ENCODE results near the gene SRD5A2. TPM values are rescaled to one million over a fixed set of nuclear protein-coding genes. Genes with fewer than 3 reads are reported as not detected.

The SRD5A2 gene
- total and polyA plus RNA-seq, 2 of the 4 experiments (the other 2 are of a cell fraction) = not detected

DNA sequence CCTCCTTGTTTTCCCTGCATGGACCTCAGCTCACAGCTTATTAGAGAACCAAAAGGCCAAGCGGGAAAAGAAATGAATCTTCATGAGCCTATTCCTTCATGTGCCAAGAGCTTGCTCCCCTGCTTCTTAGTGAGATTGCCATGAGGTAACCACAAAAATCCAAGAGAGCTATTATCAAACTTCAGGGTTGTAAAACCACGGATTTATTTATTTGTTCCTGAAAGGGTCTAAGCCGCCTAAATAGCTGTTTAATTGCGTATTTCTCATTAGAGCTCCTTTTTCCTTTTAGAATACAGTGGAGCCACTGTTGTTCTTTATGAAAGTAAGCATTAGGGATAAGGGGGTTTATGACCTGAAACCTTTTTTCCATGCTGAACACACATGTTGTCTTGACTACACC is 58.0 kb downstream of the SRD5A2 start:
- DNase-seq = no peak
- dilution Hi-C loops (cut with HindIII; ENCODE audit: low sequenced_read_pairs, unreplicated experiment) = no loop called here
- in situ Hi-C loops (cut with MboI; ENCODE audit: low sequenced_read_pairs) = loop anchor here (5.0 kb wide), 1 partner anchor 805 kb away; no protein-coding TSS in a partner anchor
- H4K20me1 ChIP-seq (ENCODE audit: insufficient read depth, low read length) = no peaks in the 10 kb centered on the region
- H3K4me2 ChIP-seq (ENCODE audit: low read depth, low read length) = no peak overlapping the region
- ChIA-PET POLR2A (ENCODE audit: unreplicated experiment) (interaction anchor here (0.6 kb wide), 1 partner anchor 533 kb away, joined by 3 read pairs; no protein-coding TSS in a partner anchor), CTCF (interaction anchor here (0.7 to 2.2 kb wide), 2 partner anchors 10 to 12 kb away, joined by 3 to 8 read pairs; no protein-coding TSS in a partner anchor)
- H2AK5ac ChIP-seq (ENCODE audit: low read depth, low read length) = no peak overlapping the region
- no peak overlapping the region for H3K4ac ChIP-seq (ENCODE audit: low read depth, low read length)
- H2BK20ac ChIP-seq (ENCODE audit: low read depth, low read length) = no peak overlapping the region
- peaks cover 8% of the 10 kb centered on the region for H3K27me3 ChIP-seq (ENCODE audit: control insufficient read depth, insufficient read depth, low read length)
- no peak overlapping the region for H4K8ac ChIP-seq (ENCODE audit: low read depth in 2 of 2, low read length in 2 of 2)
- H3K79me1 ChIP-seq (ENCODE audit: low read depth in 1 of 2, low read length in 2 of 2) = no peaks in the 10 kb centered on the region
- no peak overlapping the region for H2BK120ac ChIP-seq (ENCODE audit: low read depth, low read length)
- H3K27ac ChIP-seq (ENCODE audit: insufficient read depth, low read length) = no peak overlapping the region
- no peaks in the 10 kb centered on the region for H3K4me1 ChIP-seq (ENCODE audit: control insufficient read depth, insufficient read depth, low read length)
- H3K9ac ChIP-seq (ENCODE audit: low read depth, low read length) = no peak overlapping the region
- ATAC-seq (ENCODE audit: low read depth) = no peak
- H3K14ac ChIP-seq (replicated peaks; ENCODE audit: low read depth, low read length) = no peak overlapping the region
- no peak overlapping the region for H2AK9ac ChIP-seq (replicated peaks; ENCODE audit: low read depth, low read length, poor library complexity)
- H2BK5ac ChIP-seq (ENCODE audit: low read depth, low read length, poor library complexity, severe bottlenecking) = no peak overlapping the region
- H2BK15ac ChIP-seq (ENCODE audit: low read depth, low read length) = no peak overlapping the region
- H4K91ac ChIP-seq (ENCODE audit: insufficient read depth, low read depth, low read length) = no peak overlapping the region
- no peaks in the 10 kb centered on the region for H3K9me3 ChIP-seq (ENCODE audit: control insufficient read depth, insufficient read depth, low read length)
- H2AFZ ChIP-seq (replicated peaks; ENCODE audit: low read length, poor library complexity) = no peak overlapping the region
- no peak overlapping the region for H4K5ac ChIP-seq (ENCODE audit: low read depth, low read length)
- no peak overlapping the region for H3K4me3 ChIP-seq (ENCODE audit: insufficient read depth, low read depth, low read length)
- H3K56ac ChIP-seq (ENCODE audit: extremely low read depth, insufficient read depth, low read length) = no peak overlapping the region
- no peak overlapping the region for H3K18ac ChIP-seq (ENCODE audit: low read depth, low read length)
- H3K36me3 ChIP-seq (ENCODE audit: control insufficient read depth, insufficient read depth, low read length) = no peaks in the 10 kb centered on the region
- H3K9me1 ChIP-seq (ENCODE audit: insufficient read depth, low read length) = no peaks in the 10 kb centered on the region
- BruUV-seq (replicated peaks) = no TSS peak
- H3K23ac ChIP-seq (ENCODE audit: low read depth, low read length) = no peak overlapping the region
- no CpG with 5 or more reads among the region's 4 CpGs for WGBS, 2 experiments (ENCODE audit: extremely low coverage in 2 of 2, insufficient read length in 1 of 2)
- intact Hi-C loops (cut with micrococcal nuclease) = loop anchor here (1.0 to 5.0 kb wide), 2 partner anchors 189 to 290 kb away; partner anchors contain the start of gene EHD3
- TF ChIP-seq POLR2A (IDR thresholded peaks at IDR 0.05; ENCODE audit: low read depth, low read length) (no peak), CHD1 (IDR thresholded peaks at IDR 0.05; ENCODE audit: low read depth, low read length) (no peak), FOS (IDR thresholded peaks at IDR 0.05; ENCODE audit: low read depth, low read length) (no peak), MAFK (IDR thresholded peaks at IDR 0.05; ENCODE audit: low read depth, low read length) (no peak), NFE2L2 (IDR thresholded peaks at IDR 0.05; ENCODE audit: low read depth, low read length) (no peak), CEBPB (IDR thresholded peaks at IDR 0.05; ENCODE audit: low read depth, low read length) (no peak), MAZ (IDR thresholded peaks at IDR 0.05; ENCODE audit: borderline replicate concordance, low read depth, low read length) (no peak), SMC3 (IDR thresholded peaks at IDR 0.05; ENCODE audit: low read depth, low read length) (no peak), BHLHE40 (IDR thresholded peaks at IDR 0.05; ENCODE audit: low read depth, low read length) (no peak)
- TF ChIP-seq, protein P1, sequence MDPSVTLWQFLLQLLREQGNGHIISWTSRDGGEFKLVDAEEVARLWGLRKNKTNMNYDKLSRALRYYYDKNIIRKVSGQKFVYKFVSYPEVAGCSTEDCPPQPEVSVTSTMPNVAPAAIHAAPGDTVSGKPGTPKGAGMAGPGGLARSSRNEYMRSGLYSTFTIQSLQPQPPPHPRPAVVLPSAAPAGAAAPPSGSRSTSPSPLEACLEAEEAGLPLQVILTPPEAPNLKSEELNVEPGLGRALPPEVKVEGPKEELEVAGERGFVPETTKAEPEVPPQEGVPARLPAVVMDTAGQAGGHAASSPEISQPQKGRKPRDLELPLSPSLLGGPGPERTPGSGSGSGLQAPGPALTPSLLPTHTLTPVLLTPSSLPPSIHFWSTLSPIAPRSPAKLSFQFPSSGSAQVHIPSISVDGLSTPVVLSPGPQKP (IDR thresholded peaks at IDR 0.05; ENCODE audit: borderline replicate concordance, low read depth, low read length) = no peak
- TF ChIP-seq, protein P2, sequence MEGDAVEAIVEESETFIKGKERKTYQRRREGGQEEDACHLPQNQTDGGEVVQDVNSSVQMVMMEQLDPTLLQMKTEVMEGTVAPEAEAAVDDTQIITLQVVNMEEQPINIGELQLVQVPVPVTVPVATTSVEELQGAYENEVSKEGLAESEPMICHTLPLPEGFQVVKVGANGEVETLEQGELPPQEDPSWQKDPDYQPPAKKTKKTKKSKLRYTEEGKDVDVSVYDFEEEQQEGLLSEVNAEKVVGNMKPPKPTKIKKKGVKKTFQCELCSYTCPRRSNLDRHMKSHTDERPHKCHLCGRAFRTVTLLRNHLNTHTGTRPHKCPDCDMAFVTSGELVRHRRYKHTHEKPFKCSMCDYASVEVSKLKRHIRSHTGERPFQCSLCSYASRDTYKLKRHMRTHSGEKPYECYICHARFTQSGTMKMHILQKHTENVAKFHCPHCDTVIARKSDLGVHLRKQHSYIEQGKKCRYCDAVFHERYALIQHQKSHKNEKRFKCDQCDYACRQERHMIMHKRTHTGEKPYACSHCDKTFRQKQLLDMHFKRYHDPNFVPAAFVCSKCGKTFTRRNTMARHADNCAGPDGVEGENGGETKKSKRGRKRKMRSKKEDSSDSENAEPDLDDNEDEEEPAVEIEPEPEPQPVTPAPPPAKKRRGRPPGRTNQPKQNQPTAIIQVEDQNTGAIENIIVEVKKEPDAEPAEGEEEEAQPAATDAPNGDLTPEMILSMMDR (conservative IDR thresholded peaks at IDR 0.05; ENCODE audit: low read depth, low read length) = no peak
